Measurements from ENCODE around the gene RAD54L2. TPM values are rescaled to one million over a fixed set of nuclear protein-coding genes. Genes with fewer than 3 reads are reported as not detected.

The RAD54L2 gene
- total and polyA plus RNA-seq, 2 of the 8 experiments (the other 6 are each of a cell fraction or from before 2014, with no cell fraction given): 8.2 to 35.2 TPM

- no peak for FAIRE-seq
- Histone ChIP-seq H3K9ac (replicated peaks in 1 of 4; ENCODE audit: extremely low read depth in 1 of 4, low read depth in 3 of 4, low read length in 3 of 4) (no peak overlapping the region), H2AK5ac (ENCODE audit: low read depth, low read length) (no peak overlapping the region), H3K79me1 (ENCODE audit: low read depth, low read length) (peaks cover 4% of the 10 kb centered on the region), H2BK120ac (replicated peaks; ENCODE audit: low read depth, low read length) (no peak overlapping the region), H2AFZ (ENCODE audit: low read length) (no peak overlapping the region), H2BK5ac (ENCODE audit: low read depth, low read length) (no peak overlapping the region), H3K4me3 (ENCODE audit: extremely low read depth in 1 of 4, insufficient read depth in 2 of 4, low read depth in 3 of 4, low read length in 4 of 4) (no peak overlapping the region), H3K27ac (ENCODE audit: low read depth, low read length) (no peak overlapping the region), H3K36me3 (ENCODE audit: control insufficient read depth in 2 of 4, insufficient read depth in 4 of 4, low read length in 3 of 4) (no peaks in the 10 kb centered on the region), H4K20me1 (replicated peaks in 1 of 2; ENCODE audit: control insufficient read depth in 1 of 2, insufficient read depth in 2 of 2, low read length in 2 of 2) (peaks cover 0 to 2% of the 10 kb centered on the region in 2 experiments), H3K27me3 (replicated peaks in 1 of 4; ENCODE audit: control insufficient read depth in 3 of 4, extremely low read depth in 1 of 4, insufficient read depth in 3 of 4, low read length in 3 of 4) (no peaks in the 10 kb centered on the region), H3K23ac (ENCODE audit: insufficient read length) (no peak overlapping the region), H2BK15ac (ENCODE audit: low read length) (no peak overlapping the region), H3K14ac (ENCODE audit: insufficient read length) (no peak overlapping the region), H2BK20ac (ENCODE audit: low read length) (no peak overlapping the region), H3K4me1 (replicated peaks in 1 of 4; ENCODE audit: control insufficient read depth in 3 of 4, insufficient read depth in 4 of 4, low read length in 3 of 4) (peaks cover 2 to 10% (median 5%) of the 10 kb centered on the region in 4 experiments; a peak in 4 of 7 replicates), H3K18ac (ENCODE audit: extremely low read depth, low read length) (no peak overlapping the region), H3K23me2 (ENCODE audit: low read depth, low read length) (no peaks in the 10 kb centered on the region), H4K91ac (replicated peaks; ENCODE audit: insufficient read length, low read length) (no peak overlapping the region), H3K4ac (replicated peaks; ENCODE audit: insufficient read length, low read depth, low read length) (no peak overlapping the region), H3K79me2 (ENCODE audit: control insufficient read depth in 1 of 2, insufficient read depth in 2 of 2, low read length in 2 of 2) (peaks cover 0 to 16% of the 10 kb centered on the region in 2 experiments; a peak in 3 of 4 replicates), H3K4me2 (ENCODE audit: insufficient read depth in 1 of 2, low read depth in 2 of 2, low read length in 2 of 2) (no peak overlapping the region), H3K9me3 (ENCODE audit: insufficient read depth in 2 of 2, low read depth in 1 of 2, low read length in 1 of 2) (peaks cover 0 to 4% of the 10 kb centered on the region in 2 experiments; a peak in 2 of 4 replicates), H2BK12ac (ENCODE audit: low read depth, low read length) (no peak overlapping the region), H3K56ac (replicated peaks; ENCODE audit: insufficient read length, low read depth, low read length) (no peak overlapping the region), H4K5ac (ENCODE audit: insufficient read length, low read depth, low read length) (no peak overlapping the region), H4K8ac (ENCODE audit: extremely low read depth, insufficient read depth, low read length) (no peak overlapping the region)
- CTCF ChIA-PET (ENCODE audit: partially characterized antibody): no interaction called here
- no peak for DNase-seq (ENCODE audit: low read depth in 1 of 2, low spot score in 2 of 2)
- 93% methylated on average over 4 of the region's 4 CpGs; no CpG with 5 or more reads in 1 of the 2 experiments for WGBS, 2 experiments (ENCODE audit: extremely low coverage in 1 of 2, insufficient coverage in 1 of 2, insufficient read length in 1 of 2, insufficient replicate concordance in 2 of 2, low coverage in 1 of 2, low lambda C conversion rate in 2 of 2, missing lambda C conversion rate in 1 of 2)
- POLR2A ChIA-PET (ENCODE audit: partially characterized antibody): no interaction called here
- no peak for TF ChIP-seq HDAC2 (IDR thresholded peaks at IDR 0.05; ENCODE audit: borderline replicate concordance in 1 of 2, low read depth in 2 of 2, low read length in 2 of 2)
- TF ChIP-seq CHD2 (IDR thresholded peaks at IDR 0.05; ENCODE audit: low read length): no peak
- TF ChIP-seq TAF7 (optimal IDR thresholded peaks at IDR 0.05; ENCODE audit: borderline replicate concordance, low read depth, low read length): no peak
- TF ChIP-seq ZNF274 (IDR thresholded peaks at IDR 0.05; ENCODE audit: borderline replicate concordance, extremely low read depth, low read length): no peak
- no peak for TF ChIP-seq TAF1 (IDR thresholded peaks at IDR 0.05; ENCODE audit: low read depth, low read length)
- no peak for TF ChIP-seq E2F6 (IDR thresholded peaks at IDR 0.05)
- no peak for TF ChIP-seq GTF2F1 (IDR thresholded peaks at IDR 0.05; ENCODE audit: borderline replicate concordance, low read depth, low read length)
- TF ChIP-seq KDM4A (IDR thresholded peaks at IDR 0.05; ENCODE audit: low read depth, low read length, severe bottlenecking): no peak
- no peak for TF ChIP-seq GABPA (IDR thresholded peaks at IDR 0.05; ENCODE audit: borderline replicate concordance, insufficient read depth, low read length)
- TF ChIP-seq MAX (IDR thresholded peaks at IDR 0.05): no peak
- TF ChIP-seq ASH2L (IDR thresholded peaks at IDR 0.05; ENCODE audit: low read length): no peak
- no peak for TF ChIP-seq BACH1 (IDR thresholded peaks at IDR 0.05; ENCODE audit: low read length)
- TF ChIP-seq CHD1 (IDR thresholded peaks at IDR 0.05; ENCODE audit: low read depth, low read length): no peak
- no peak for TF ChIP-seq CTBP2 (IDR thresholded peaks at IDR 0.05; ENCODE audit: borderline replicate concordance, insufficient read depth, insufficient read length, low read length)
Measured at GRCh38 chr3:51578238-51578637, 39.7 kb downstream of the RAD54L2 start.
